Lower lobe of right lung (tissue), 2 donors: ENCODE measurements around the gene UBAP1L. TPM values are rescaled to one million over a fixed set of nuclear protein-coding genes. Genes with fewer than 3 reads are reported as not detected.
A peak's percentile ranks its signal among the peaks of the same experiment; 100 is the strongest.

Experiments
- ATAC-seq, 2 donors: fragments of 200-7000 bp; cut with Tn5 transposase; one replicate each; pipeline ENCODE4 v1.9.1; 2020 to 2022; ENCODE audit warnings: mild to moderate bottlenecking in 2 of 2, moderate library complexity in 2 of 2
- DNase-seq: peaks from one replicate; pipeline ENCODE4 v3.0.0-alpha.2; 2020
- H3K27ac ChIP-seq: fragments of 200-600 bp; one replicate; pipeline ENCODE4 v1.8.0; 2022
- H3K27me3 ChIP-seq: fragments of 200-600 bp; one replicate; pipeline ENCODE4 v1.8.0; 2022; ENCODE audit warnings: low read depth
- H3K36me3 ChIP-seq: fragments of 200-600 bp; one replicate; pipeline ENCODE4 v1.8.0; 2022; ENCODE audit warnings: mild to moderate bottlenecking
- H3K4me1 ChIP-seq: fragments of 200-600 bp; one replicate; pipeline ENCODE4 v1.8.0; 2022
- H3K4me3 ChIP-seq: fragments of 200-600 bp; one replicate; pipeline ENCODE4 v1.8.0; 2022; ENCODE audit warnings: mild to moderate bottlenecking
- H3K9me3 ChIP-seq: fragments of 200-600 bp; one replicate; pipeline ENCODE4 v1.8.0; 2022
- intact Hi-C: fragments of 100-400 bp; cut with DNase I; formaldehyde crosslinking; loops from one replicate; pipeline ENCODE4 v1.11.0; 2022
- total RNA-seq: library from RNA; stranded (reverse); fragmentation: NEBNext Ultra II Directional; extraction: Animal tissue kit (Norgen Biotek cat#: 25700); gene quantifications from one replicate; pipeline ENCODE4 v1.2.1, GENCODE V29; 2021
- TF ChIP-seq, protein P1 (sequence below): fragments of 200-600 bp; IDR thresholded peaks from one replicate; pipeline ENCODE4 v1.8.0; 2022; ENCODE audit warnings: antibody characterized with exemption, mild to moderate bottlenecking
- donor health status: DM: no; HTN: yes; CAD: no; lungs with severe emphysema.

UBAP1L gene
- total RNA-seq, 1 donor from 2014 or later: 4.1 TPM

DNA sequence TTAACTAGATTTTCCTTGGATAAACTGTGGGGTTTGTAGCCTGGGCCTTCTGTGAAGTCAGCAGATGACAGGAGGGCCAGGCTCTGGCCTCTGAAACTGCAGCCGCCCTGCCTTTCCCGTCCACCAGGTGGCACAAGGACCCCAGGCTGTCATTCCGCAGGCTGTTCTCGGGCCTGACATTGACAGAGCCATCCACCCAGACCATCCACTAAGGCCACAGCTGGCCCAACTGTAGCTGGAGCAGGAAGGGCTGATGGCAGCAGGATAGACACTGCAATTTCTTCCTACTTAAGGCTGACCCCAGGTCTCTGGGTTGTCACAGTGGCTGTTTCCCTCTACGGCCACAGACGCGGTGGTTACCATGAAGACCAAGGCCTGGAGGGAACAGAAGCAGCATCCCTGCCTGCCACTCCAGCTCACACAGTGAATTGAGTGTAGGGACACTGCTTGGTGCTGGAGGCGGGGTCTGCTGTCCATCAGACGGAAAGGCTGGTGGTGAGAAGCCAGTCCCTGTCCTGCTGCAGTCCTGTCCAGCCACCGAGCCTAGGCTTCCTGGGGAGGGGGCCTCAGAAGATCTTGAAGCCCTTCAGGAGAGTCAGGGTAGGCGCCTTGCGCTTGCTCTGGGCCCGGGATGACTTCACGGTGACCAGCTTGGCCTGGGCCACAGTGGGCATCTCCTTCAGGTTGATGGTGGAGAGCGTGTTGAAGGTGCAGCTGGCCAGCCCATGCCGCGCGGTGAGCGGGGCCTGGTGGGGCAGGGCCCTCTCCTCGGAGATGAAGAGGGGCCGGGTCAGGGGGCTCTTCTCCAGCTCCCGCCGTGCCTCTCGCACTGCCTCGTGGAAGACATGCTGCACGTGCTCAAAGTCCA is 60.4 kb downstream of the UBAP1L start:
- DNase-seq: peak; percentile 76
- peak; percentile 85 to 89 for ATAC-seq
- TF ChIP-seq, protein P1, sequence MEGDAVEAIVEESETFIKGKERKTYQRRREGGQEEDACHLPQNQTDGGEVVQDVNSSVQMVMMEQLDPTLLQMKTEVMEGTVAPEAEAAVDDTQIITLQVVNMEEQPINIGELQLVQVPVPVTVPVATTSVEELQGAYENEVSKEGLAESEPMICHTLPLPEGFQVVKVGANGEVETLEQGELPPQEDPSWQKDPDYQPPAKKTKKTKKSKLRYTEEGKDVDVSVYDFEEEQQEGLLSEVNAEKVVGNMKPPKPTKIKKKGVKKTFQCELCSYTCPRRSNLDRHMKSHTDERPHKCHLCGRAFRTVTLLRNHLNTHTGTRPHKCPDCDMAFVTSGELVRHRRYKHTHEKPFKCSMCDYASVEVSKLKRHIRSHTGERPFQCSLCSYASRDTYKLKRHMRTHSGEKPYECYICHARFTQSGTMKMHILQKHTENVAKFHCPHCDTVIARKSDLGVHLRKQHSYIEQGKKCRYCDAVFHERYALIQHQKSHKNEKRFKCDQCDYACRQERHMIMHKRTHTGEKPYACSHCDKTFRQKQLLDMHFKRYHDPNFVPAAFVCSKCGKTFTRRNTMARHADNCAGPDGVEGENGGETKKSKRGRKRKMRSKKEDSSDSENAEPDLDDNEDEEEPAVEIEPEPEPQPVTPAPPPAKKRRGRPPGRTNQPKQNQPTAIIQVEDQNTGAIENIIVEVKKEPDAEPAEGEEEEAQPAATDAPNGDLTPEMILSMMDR: peak; percentile 88
- intact Hi-C loops: no loop called here
- Histone ChIP-seq H3K36me3 (peaks cover 36% of the 10 kb centered on the region), H3K4me3 (no peak overlapping the region), H3K27me3 (no peaks in the 10 kb centered on the region), H3K9me3 (no peaks in the 10 kb centered on the region), H3K4me1 (peaks cover 29% of the 10 kb centered on the region), H3K27ac (peak overlapping the region; percentile 53)

DNA sequence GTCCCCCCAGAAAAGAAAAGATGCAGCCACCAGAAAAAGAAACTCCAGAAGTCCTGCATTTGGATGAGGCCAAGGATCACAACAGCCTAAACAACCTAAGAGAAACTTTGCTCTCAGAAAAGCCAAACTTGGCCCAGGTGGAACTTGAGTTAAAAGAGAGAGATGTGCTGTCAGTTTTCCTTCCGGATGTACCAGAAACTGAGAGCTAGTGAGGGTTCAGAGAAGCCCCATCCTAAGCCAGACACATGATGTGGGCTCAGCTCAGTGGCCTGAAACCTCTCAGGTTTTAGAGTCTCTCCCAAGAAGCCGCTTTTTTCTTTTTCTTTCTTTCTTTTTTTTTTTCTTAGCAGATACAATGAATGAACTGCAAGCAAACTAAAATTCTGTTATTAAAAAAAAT is 62.0 kb downstream of the UBAP1L start:
- ATAC-seq: no peak
- no peak overlapping the region for H3K27ac ChIP-seq
- intact Hi-C loops: no loop called here

DNA sequence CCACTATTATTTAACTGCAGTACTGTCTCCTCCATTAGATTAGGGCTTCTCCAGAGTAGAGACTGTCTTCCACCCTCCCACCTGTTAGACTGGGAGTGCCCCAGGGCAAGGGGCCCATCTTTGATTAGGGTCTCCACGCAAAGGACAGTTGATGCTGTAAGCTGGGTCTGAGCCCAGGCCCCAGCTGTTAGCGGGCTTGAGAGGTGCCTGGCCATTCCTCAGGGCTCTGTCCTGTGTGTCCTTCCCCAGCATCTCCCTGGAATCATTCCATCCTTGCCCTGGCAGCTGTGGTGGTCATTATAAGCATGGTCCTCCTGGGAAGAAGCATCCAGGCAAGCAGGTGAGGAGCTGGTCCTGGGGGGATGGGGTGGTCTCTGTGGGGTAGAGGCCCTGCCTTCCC is 63.7 kb downstream of the UBAP1L start:
- no peaks in the 10 kb centered on the region for H3K27me3 ChIP-seq

More for the DNA sequence above, 62.0 kb downstream of the UBAP1L start:
- TF ChIP-seq, protein P1: no peak
- H3K36me3 ChIP-seq: peaks cover 28% of the 10 kb centered on the region
- no peaks in the 10 kb centered on the region for H3K9me3 ChIP-seq
- H3K4me3 ChIP-seq: no peak overlapping the region
- H3K4me1 ChIP-seq: peaks cover 38% of the 10 kb centered on the region
- H3K27me3 ChIP-seq: no peaks in the 10 kb centered on the region
- no peak for DNase-seq

DNA sequence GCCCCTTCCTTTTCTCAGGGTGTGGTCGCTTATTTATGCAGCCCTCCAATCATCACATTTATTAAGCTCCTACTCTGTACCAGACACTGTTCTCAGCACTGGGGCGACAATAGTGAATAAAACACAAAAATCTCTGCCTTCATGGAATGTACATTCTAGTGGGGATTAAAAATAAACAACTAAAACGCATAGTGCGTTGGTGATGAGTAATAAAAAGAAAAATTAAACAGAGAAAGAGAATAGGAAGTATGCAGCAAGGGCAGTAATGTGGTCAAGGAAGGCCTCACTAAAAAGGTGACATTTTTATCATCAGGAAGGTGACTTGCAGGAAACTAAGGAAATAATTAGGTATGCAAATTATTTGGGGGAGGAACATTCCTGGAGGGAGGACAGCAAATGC is 64.7 kb downstream of the UBAP1L start:
- peaks cover 34% of the 10 kb centered on the region for H3K4me1 ChIP-seq
- H3K27ac ChIP-seq: no peak overlapping the region
- no peak for ATAC-seq
- no peaks in the 10 kb centered on the region for H3K9me3 ChIP-seq
- no peak for DNase-seq
- intact Hi-C loops: no loop called here
- TF ChIP-seq, protein P1: no peak
- H3K36me3 ChIP-seq: peaks cover 26% of the 10 kb centered on the region
- no peaks in the 10 kb centered on the region for H3K27me3 ChIP-seq
- H3K4me3 ChIP-seq: no peak overlapping the region

More for the DNA sequence above, 63.7 kb downstream of the UBAP1L start:
- no peaks in the 10 kb centered on the region for H3K9me3 ChIP-seq
- H3K27ac ChIP-seq: no peak overlapping the region
- peaks cover 38% of the 10 kb centered on the region for H3K4me1 ChIP-seq
- TF ChIP-seq, protein P1: no peak
- ATAC-seq: no peak
- no peak for DNase-seq
- intact Hi-C loops: no loop called here
- H3K36me3 ChIP-seq: peaks cover 26% of the 10 kb centered on the region
- H3K4me3 ChIP-seq: no peak overlapping the region

DNA sequence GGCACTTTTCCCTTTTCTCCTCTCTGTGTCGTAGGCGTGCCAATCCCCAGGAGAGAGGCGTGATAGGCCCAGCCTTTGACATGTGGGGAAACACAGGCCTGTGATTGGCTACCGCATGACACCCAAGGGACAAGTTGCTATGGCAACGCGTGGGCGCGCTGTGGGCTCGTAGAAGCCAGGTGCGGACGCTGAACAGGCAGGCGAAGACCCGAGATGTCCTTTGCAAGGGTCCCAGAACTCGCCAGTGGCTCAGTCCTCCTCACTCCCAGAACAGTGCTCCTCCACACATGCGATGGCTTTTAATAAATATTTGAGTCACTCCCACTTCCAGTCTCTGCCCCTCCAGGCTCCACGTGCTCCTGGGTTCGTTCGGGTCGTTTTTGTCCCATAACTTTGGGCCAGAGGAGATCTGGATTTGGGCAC is 65.6 kb downstream of the UBAP1L start:
- H3K4me1 ChIP-seq: peaks cover 34% of the 10 kb centered on the region
- no peaks in the 10 kb centered on the region for H3K27me3 ChIP-seq
- TF ChIP-seq, protein P1: no peak
- no peaks in the 10 kb centered on the region for H3K9me3 ChIP-seq
- peak overlapping the region; percentile 41 for H3K4me3 ChIP-seq
- DNase-seq (peak; percentile 95), ATAC-seq (peak; percentile 86 to 87)
- intact Hi-C loops: no loop called here
- peaks cover 19% of the 10 kb centered on the region for H3K36me3 ChIP-seq
- no peak overlapping the region for H3K27ac ChIP-seq
